Measurements from ENCODE around the gene PTPRG. TPM values are rescaled to one million over a fixed set of nuclear protein-coding genes. Genes with fewer than 3 reads are reported as not detected.

PTPRG gene
- total RNA-seq, 4 donors from 2014 or later = 21.1 to 54.2 (median 30.6) TPM

GRCh38 chr3:61820306-61820992, 259.1 kb downstream of the PTPRG start:
- no peaks in the 10 kb centered on the region for H3K9me3 ChIP-seq
- H3K36me3 ChIP-seq = no peaks in the 10 kb centered on the region
- H3K4me1 ChIP-seq = peaks cover 0 to 15% of the 10 kb centered on the region in 2 donors
- no peak overlapping the region for H3K27ac ChIP-seq
- in situ Hi-C loops (cut with MboI; ENCODE audit: low sequenced_read_pairs in 4 of 4) (no loop called here), intact Hi-C loops (cut with DNase I; ENCODE audit: low total_unique reads) (no loop called here)
- H3K27me3 ChIP-seq = no peaks in the 10 kb centered on the region
- ATAC-seq = no peak
- no peak for DNase-seq
- TF ChIP-seq POLR2A (IDR thresholded peaks at IDR 0.05) = no peak
- TF ChIP-seq CTCF (IDR thresholded peaks at IDR 0.05 in 4 of 5, conservative IDR thresholded peaks at IDR 0.05 in 1 of 5) = no peak
- no peak overlapping the region for H3K4me3 ChIP-seq

- TF ChIP-seq CTCF (IDR thresholded peaks at IDR 0.05 in 4 of 5, conservative IDR thresholded peaks at IDR 0.05 in 1 of 5) (no peak), POLR2A (IDR thresholded peaks at IDR 0.05) (no peak)
- Histone ChIP-seq H3K27me3 (no peaks in the 10 kb centered on the region), H3K36me3 (no peaks in the 10 kb centered on the region), H3K4me3 (no peak overlapping the region), H3K9me3 (no peaks in the 10 kb centered on the region), H3K27ac (peak overlapping the region in 2 of 4 donors; percentile 31 to 42), H3K4me1 (peaks cover 0 to 20% of the 10 kb centered on the region in 2 donors)
- in situ Hi-C loops (cut with MboI; ENCODE audit: low sequenced_read_pairs in 4 of 4) = no loop called here
- ATAC-seq = peak in 1 of 2 donors; percentile 44
- intact Hi-C loops (cut with DNase I; ENCODE audit: low total_unique reads) = no loop called here
- DNase-seq = no peak
Observed at GRCh38 chr3:61821823-61822251, 260.5 kb downstream of the PTPRG start.

GRCh38 chr3:61822588-61822987, 261.2 kb downstream of the PTPRG start:
- in situ Hi-C loops (cut with MboI; ENCODE audit: low sequenced_read_pairs in 4 of 4) (no loop called here), intact Hi-C loops (cut with DNase I; ENCODE audit: low total_unique reads) (no loop called here)
- Histone ChIP-seq H3K4me3 (no peak overlapping the region), H3K4me1 (peaks cover 4 to 21% of the 10 kb centered on the region in 2 donors), H3K36me3 (no peaks in the 10 kb centered on the region), H3K27me3 (no peaks in the 10 kb centered on the region), H3K27ac (peak overlapping the region in 2 of 4 donors; percentile 6 to 42), H3K9me3 (no peaks in the 10 kb centered on the region)
- ATAC-seq = no peak
- TF ChIP-seq CTCF (IDR thresholded peaks at IDR 0.05 in 4 of 5, conservative IDR thresholded peaks at IDR 0.05 in 1 of 5) (no peak), POLR2A (IDR thresholded peaks at IDR 0.05) (no peak)
- no peak for DNase-seq

DNA sequence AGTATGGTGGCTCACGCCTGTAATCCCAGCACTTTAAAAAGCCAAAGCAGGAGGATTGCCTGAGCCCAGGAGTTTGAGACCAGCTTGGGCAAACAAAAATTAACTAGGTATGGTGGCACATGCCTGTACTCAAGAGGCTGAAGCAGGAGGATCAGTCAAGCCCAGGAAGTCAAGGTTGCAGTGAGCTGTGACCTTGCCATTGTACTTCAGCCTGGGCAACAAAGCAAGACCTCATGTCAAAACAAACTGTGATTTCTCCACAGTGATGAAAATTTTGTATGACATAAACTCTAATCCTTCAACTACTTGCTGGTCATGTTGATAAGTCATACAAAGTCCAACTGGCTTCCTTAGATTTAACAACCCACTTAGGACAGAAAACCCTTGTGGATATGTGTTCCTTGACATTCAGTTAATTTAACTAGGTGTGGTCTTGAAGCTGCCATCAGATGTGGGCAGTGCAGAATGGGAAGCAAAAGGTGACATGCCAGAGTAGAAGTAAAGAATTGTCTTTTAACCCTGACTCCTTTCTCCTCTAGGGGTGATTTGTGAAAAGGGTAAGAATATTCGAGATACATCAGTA, 263.3 kb downstream of the PTPRG start:
- intact Hi-C loops (cut with DNase I; ENCODE audit: low total_unique reads) = no loop called here
- Histone ChIP-seq H3K27me3 (no peaks in the 10 kb centered on the region), H3K9me3 (no peaks in the 10 kb centered on the region), H3K36me3 (no peaks in the 10 kb centered on the region), H3K4me3 (no peak overlapping the region), H3K4me1 (peaks cover 24 to 38% of the 10 kb centered on the region in 2 donors), H3K27ac (no peak overlapping the region)
- ATAC-seq = no peak
- no peak for DNase-seq
- in situ Hi-C loops (cut with MboI; ENCODE audit: low sequenced_read_pairs in 4 of 4) = loop anchor here in 2 of 4 donors (25.0 kb wide), 1 partner anchor 262 kb away; the partner anchor contains the start of gene PTPRG (in 2 of the 2)
- TF ChIP-seq POLR2A (IDR thresholded peaks at IDR 0.05) (no peak), CTCF (IDR thresholded peaks at IDR 0.05 in 4 of 5, conservative IDR thresholded peaks at IDR 0.05 in 1 of 5) (no peak)
